Caco-2 (cell line): ENCODE results near the gene TCAIM. TPM values are rescaled to one million over a fixed set of nuclear protein-coding genes. Genes with fewer than 3 reads are reported as not detected.

Experiments used
- BruUV-seq: library from RNA; stranded (reverse); fragments of 400-500 nt; replicated peaks from 2 replicates; lab custom pipeline; 2021; lab: Mats Ljungman, UMichigan
- CTCF ChIA-PET: fragments of 300-600 bp; sonication (Branson Sonifier 250); formaldehyde crosslinking; loops from one replicate; lab custom pipeline; 2022; ENCODE audit warnings: antibody characterized with exemption; lab: Charles Lee
- POLR2A ChIA-PET: fragments of 300-600 bp; sonication (Branson Sonifier 250); formaldehyde crosslinking; loops from one replicate; lab custom pipeline; 2022; ENCODE audit warnings: antibody characterized with exemption; lab: Charles Lee
- DNase-seq, 2 experiments: peaks; one replicate each; pipeline versions ENCODE4 v3.0.0 to v3.0.0-alpha.2; 2020 to 2022
- H3K27me3 ChIP-seq: replicated peaks from 2 replicates; pipeline ENCODE4 v1.6.0; 2011; ENCODE audit warnings: low read length; ENCODE audit not compliant: control insufficient read depth, insufficient read depth
- H3K36me3 ChIP-seq: 2 replicates; pipeline ENCODE4 v1.5.1; 2011; ENCODE audit warnings: low read length; ENCODE audit not compliant: control insufficient read depth, insufficient read depth
- H3K4me1 ChIP-seq: fragments of 250-450 bp; sonication (Bioruptor Pico); 2 replicates; pipeline ENCODE4 v1.5.1; 2020; ENCODE audit warnings: mild to moderate bottlenecking
- H3K4me3 ChIP-seq: 2 replicates; pipeline ENCODE4 v1.5.1; 2011; ENCODE audit warnings: low read depth, mild to moderate bottlenecking, control low read depth, low read length
- H3K9me3 ChIP-seq: fragments of 250-450 bp; sonication (Bioruptor Pico); 2 replicates; pipeline ENCODE4 v1.5.1; 2020; ENCODE audit warnings: mild to moderate bottlenecking, moderate library complexity
- H3K27ac Mint-ChIP-seq: one replicate; pipeline ENCODE4 v1.8.0; 2022; ENCODE audit warnings: mixed read lengths; ENCODE audit not compliant: unreplicated experiment
- H3K27me3 Mint-ChIP-seq: one replicate; pipeline ENCODE4 v1.8.0; 2022; ENCODE audit warnings: mixed read lengths; ENCODE audit not compliant: insufficient read depth, unreplicated experiment
- H3K36me3 Mint-ChIP-seq: one replicate; pipeline ENCODE4 v1.8.0; 2022; ENCODE audit warnings: mild to moderate bottlenecking, mixed read lengths; ENCODE audit not compliant: insufficient read depth, unreplicated experiment
- H3K4me1 Mint-ChIP-seq: one replicate; pipeline ENCODE4 v1.8.0; 2022; ENCODE audit warnings: low read depth, mixed read lengths; ENCODE audit not compliant: unreplicated experiment
- H3K4me3 Mint-ChIP-seq: one replicate; pipeline ENCODE4 v1.8.0; 2022; ENCODE audit warnings: mild to moderate bottlenecking, moderate library complexity, mixed read lengths; ENCODE audit not compliant: unreplicated experiment
- H3K9me3 Mint-ChIP-seq: one replicate; pipeline ENCODE4 v1.8.0; 2022; ENCODE audit warnings: mixed read lengths; ENCODE audit not compliant: unreplicated experiment
- CTCF ChIP-seq, 2 experiments: fragments of 200-600 bp in 1 of 2; IDR thresholded peaks; 1 replicate in 1 of 2; 2 replicates in 1 of 2; pipeline versions ENCODE4 v1.5.1 to v1.8.0; 2011 to 2022; ENCODE audit warnings: antibody characterized with exemption in 1 of 2, control low read depth in 1 of 2, inconsistent platforms in 1 of 2, low read depth in 1 of 2, low read length in 1 of 2, mild to moderate bottlenecking in 1 of 2, moderate library complexity in 1 of 2; ENCODE audit not compliant: insufficient read depth in 1 of 2, severe bottlenecking in 1 of 2, unreplicated experiment in 1 of 2
- intact Hi-C: fragments of 100-400 bp; cut with micrococcal nuclease; formaldehyde crosslinking; loops from one replicate; pipeline ENCODE4 v1.10.0; 2022; ENCODE audit not compliant: unreplicated experiment
- total RNA-seq: library from RNA; stranded (reverse); gene quantifications from 2 replicates; pipeline ENCODE4 v1.2.3, GENCODE V29; 2022

The TCAIM gene
- total RNA-seq, 1 experiment from 2014 or later, result 15.0 TPM

GRCh38 chr3:44323341-44323955 lies 15.1 kb upstream of the TCAIM start:
- H3K27ac Mint-ChIP-seq, result no peak overlapping the region
- Histone ChIP-seq H3K27me3 (no peaks in the 10 kb centered on the region), H3K4me3 (no peak overlapping the region), H3K36me3 (no peaks in the 10 kb centered on the region), H3K9me3 (no peaks in the 10 kb centered on the region), H3K4me1 (peaks cover 12% of the 10 kb centered on the region)
- H3K27me3 Mint-ChIP-seq, result no peaks in the 10 kb centered on the region
- no peaks in the 10 kb centered on the region for H3K36me3 Mint-ChIP-seq
- no TSS peak for BruUV-seq
- POLR2A ChIA-PET, result no interaction called here
- no peak overlapping the region for H3K4me3 Mint-ChIP-seq
- no peaks in the 10 kb centered on the region for H3K4me1 Mint-ChIP-seq
- DNase-seq, result peak; percentile 56 to 68
- no peaks in the 10 kb centered on the region for H3K9me3 Mint-ChIP-seq
- TF ChIP-seq CTCF (IDR thresholded peaks at IDR 0.05; ENCODE audit: insufficient read depth in 1 of 2, low read depth in 1 of 2, low read length in 1 of 2, severe bottlenecking in 1 of 2, unreplicated experiment in 1 of 2), result peak; percentile 72 to 84
- intact Hi-C loops, result loop anchor here (1.0 to 2.0 kb wide), 4 partner anchors 14 to 325 kb away; partner anchors contain the start of genes ZNF35 and ZNF445
- CTCF ChIA-PET, result no interaction called here

GRCh38 chr3:44324584-44324983 lies 14.0 kb upstream of the TCAIM start:
- Mint-ChIP-seq H3K27me3 (no peaks in the 10 kb centered on the region), H3K27ac (no peak overlapping the region), H3K9me3 (no peaks in the 10 kb centered on the region), H3K36me3 (no peaks in the 10 kb centered on the region), H3K4me1 (no peaks in the 10 kb centered on the region), H3K4me3 (no peak overlapping the region)
- DNase-seq, result no peak
- POLR2A ChIA-PET, result no interaction called here
- BruUV-seq, result no TSS peak
- intact Hi-C loops, result no loop called here
- H3K36me3 ChIP-seq, result no peaks in the 10 kb centered on the region
- peaks cover 23% of the 10 kb centered on the region for H3K4me1 ChIP-seq
- CTCF ChIA-PET, result no interaction called here
- no peaks in the 10 kb centered on the region for H3K9me3 ChIP-seq
- no peak for TF ChIP-seq CTCF (IDR thresholded peaks at IDR 0.05; ENCODE audit: insufficient read depth in 1 of 2, low read depth in 1 of 2, low read length in 1 of 2, severe bottlenecking in 1 of 2, unreplicated experiment in 1 of 2)
- H3K27me3 ChIP-seq, result no peaks in the 10 kb centered on the region
- H3K4me3 ChIP-seq, result no peak overlapping the region

- no peaks in the 10 kb centered on the region for H3K4me1 Mint-ChIP-seq
- H3K9me3 Mint-ChIP-seq, result no peaks in the 10 kb centered on the region
- Histone ChIP-seq H3K36me3 (no peaks in the 10 kb centered on the region), H3K4me3 (no peak overlapping the region), H3K4me1 (peaks cover 30% of the 10 kb centered on the region), H3K9me3 (no peaks in the 10 kb centered on the region), H3K27me3 (no peaks in the 10 kb centered on the region)
- no peak for TF ChIP-seq CTCF (IDR thresholded peaks at IDR 0.05; ENCODE audit: insufficient read depth in 1 of 2, low read depth in 1 of 2, low read length in 1 of 2, severe bottlenecking in 1 of 2, unreplicated experiment in 1 of 2)
- ChIA-PET CTCF (interaction anchor here (0.6 kb wide), 1 partner anchor 37 kb away, joined by 6 read pairs; no protein-coding TSS in a partner anchor), POLR2A (no interaction called here)
- no peak overlapping the region for H3K27ac Mint-ChIP-seq
- H3K4me3 Mint-ChIP-seq, result no peak overlapping the region
- no peaks in the 10 kb centered on the region for H3K27me3 Mint-ChIP-seq
- intact Hi-C loops, result no loop called here
- DNase-seq, result no peak
- H3K36me3 Mint-ChIP-seq, result no peaks in the 10 kb centered on the region
- no TSS peak for BruUV-seq
These were observed 12.5 kb upstream of the TCAIM start for GRCh38 chr3:44326019-44326418.
